Kidney epithelial cell (primary cell): Measurements from ENCODE around the gene PUS1. TPM values are rescaled to one million over a fixed set of nuclear protein-coding genes. Genes with fewer than 3 reads are reported as not detected.
A peak's percentile ranks its signal among the peaks of the same experiment; 100 is the strongest.

Experiments
- DNase-seq: peaks from one replicate; pipeline ENCODE4 v3.0.0-alpha.2; 2010; ENCODE audit warnings: low read depth
- H3K27me3 ChIP-seq: 2 replicates; pipeline ENCODE4 v1.6.0; 2011; ENCODE audit warnings: low read length; ENCODE audit not compliant: control insufficient read depth, insufficient read depth
- H3K36me3 ChIP-seq: 2 replicates; pipeline ENCODE4 v1.5.1; 2011; ENCODE audit warnings: low read length; ENCODE audit not compliant: control insufficient read depth, insufficient read depth
- H3K4me3 ChIP-seq: 2 replicates; pipeline ENCODE4 v1.5.1; 2011; ENCODE audit warnings: low read depth, mild to moderate bottlenecking, control low read depth, low read length
- CTCF ChIP-seq: IDR thresholded peaks from 2 replicates; pipeline ENCODE4 v1.5.1; 2011; ENCODE audit warnings: mild to moderate bottlenecking, moderate library complexity, low read length, control low read depth, inconsistent platforms; ENCODE audit not compliant: insufficient read depth, poor library complexity, severe bottlenecking
- total RNA-seq: library from RNA; depleted of rRNA; stranded (reverse); fragments of >200 nt; gene quantifications from 2 replicates; pipeline ENCODE4 v1.2.3, GENCODE V29; 2015

The PUS1 gene
- total RNA-seq, 1 donor from 2014 or later: 22.9 TPM

- no peaks in the 10 kb centered on the region for H3K36me3 ChIP-seq
- no peak for TF ChIP-seq CTCF
- DNase-seq: no peak
Observed at GRCh38 chr12:131892711-131893604, 36.1 kb upstream of the PUS1 start.

GRCh38 chr12:131893605-131894312 is 35.3 kb upstream of the PUS1 start:
- Histone ChIP-seq H3K4me3 (peak overlapping the region; percentile 12), H3K36me3 (no peaks in the 10 kb centered on the region), H3K27me3 (no peaks in the 10 kb centered on the region)
- TF ChIP-seq CTCF: no peak
- DNase-seq: no peak

More at GRCh38 chr12:131892711-131893604, 36.1 kb upstream of the PUS1 start:
- H3K4me3 ChIP-seq: no peak overlapping the region
- no peaks in the 10 kb centered on the region for H3K27me3 ChIP-seq

- Histone ChIP-seq H3K36me3 (no peaks in the 10 kb centered on the region), H3K4me3 (peak within 1 kb of the TSS; percentile 57), H3K27me3 (no peaks in the 10 kb centered on the region)
- TF ChIP-seq CTCF: no peak
- peak; percentile 23 for DNase-seq
Observed at GRCh38 chr12:131894313-131894860, 34.7 kb upstream of the PUS1 start, which contains the start of gene ULK1. TSS of gene ULK1 (plus strand) at chr12:131894622. CDS start at chr12:131895002, 380 bp downstream.

GRCh38 chr12:131894981-131895639 is 34.0 kb upstream of the PUS1 start:
- Histone ChIP-seq H3K27me3 (no peaks in the 10 kb centered on the region), H3K36me3 (no peaks in the 10 kb centered on the region), H3K4me3 (peak overlapping the region; percentile 57)
- DNase-seq: no peak
- TF ChIP-seq CTCF: no peak

GRCh38 chr12:131895640-131896079 is 33.4 kb upstream of the PUS1 start:
- DNase-seq: no peak
- H3K27me3 ChIP-seq: no peaks in the 10 kb centered on the region
- no peaks in the 10 kb centered on the region for H3K36me3 ChIP-seq
- peak overlapping the region; percentile 57 for H3K4me3 ChIP-seq
- TF ChIP-seq CTCF: no peak
